Small intestine (tissue), 7 donors: ENCODE data around the gene SUCLG2. TPM values are rescaled to one million over a fixed set of nuclear protein-coding genes. Genes with fewer than 3 reads are reported as not detected.

Source experiments
- DNase-seq, 2 donors: peaks; one replicate each; pipeline versions ENCODE4 v3.0.0 to v3.0.0-alpha.2; 2013
- FAIRE-seq: peaks from 2 replicates; lab custom pipeline; 2012; peaks lifted over from hg19 to GRCh38; lab: Jason Lieb, UNC
- H3K27ac ChIP-seq, 3 donors: one replicate each; pipeline ENCODE4 v1.5.1; 2013; ENCODE audit warnings: low read length in 2 of 3, mild to moderate bottlenecking in 2 of 3, control low read depth in 1 of 3, inconsistent platforms in 1 of 3, low read depth in 1 of 3, moderate library complexity in 1 of 3
- H3K27me3 ChIP-seq, 3 donors: one replicate each; pipeline ENCODE4 v1.6.1; 2013; ENCODE audit warnings: low read length in 3 of 3, inconsistent platforms in 1 of 3; ENCODE audit not compliant: control insufficient read depth in 3 of 3, insufficient read depth in 3 of 3
- H3K36me3 ChIP-seq, 3 donors: one replicate each; pipeline ENCODE4 v1.6.1; 2013; ENCODE audit warnings: low read length in 3 of 3, inconsistent platforms in 1 of 3, low read depth in 1 of 3, mild to moderate bottlenecking in 1 of 3, moderate library complexity in 1 of 3; ENCODE audit not compliant: control insufficient read depth in 3 of 3, insufficient read depth in 2 of 3
- H3K4me1 ChIP-seq, 3 donors: one replicate each; pipeline ENCODE4 v1.6.1; 2013; ENCODE audit warnings: low read length in 2 of 3, inconsistent platforms in 1 of 3, low read depth in 1 of 3, mild to moderate bottlenecking in 1 of 3, moderate library complexity in 1 of 3; ENCODE audit not compliant: control insufficient read depth in 3 of 3, insufficient read depth in 2 of 3
- H3K4me3 ChIP-seq, 3 donors: one replicate each; pipeline ENCODE4 v1.5.1; 2013; ENCODE audit warnings: low read length in 3 of 3, control low read depth in 1 of 3, inconsistent platforms in 1 of 3, low read depth in 1 of 3, mild to moderate bottlenecking in 1 of 3, moderate library complexity in 1 of 3
- H3K9me3 ChIP-seq, 2 donors: one replicate each; pipeline ENCODE4 v1.6.1; 2013; ENCODE audit warnings: low read depth in 1 of 2, low read length in 1 of 2; ENCODE audit not compliant: control insufficient read depth in 2 of 2, insufficient read depth in 1 of 2
- WGBS, 3 donors: extraction: QIAGEN DNeasy Blood & Tissue Kit; methylation state at CpG; one replicate each; pipeline ENCODE4 v1.1.7; 2013; 5-methylcytosine and 5-hydroxymethylcytosine counted together
- polyA plus RNA-seq, 4 donors: library from polyadenylated mRNA; stranded (reverse) in 3 of 4; unstranded in 1 of 4; fragments of 200-250 nt in 3 of 4; fragments of 120-200 nt in 1 of 4; gene quantifications; one replicate each; pipeline versions ENCODE4 v1.2.1 to v1.2.3, GENCODE V29; 2013
- donor health status: healthy with polysubstance abuse.
- donor health status: control.
- donor health status: control.
- donor health status: Bipolar disorder and iron deficiency.
- donor health status: healthy.

SUCLG2 gene
- polyA plus RNA-seq, 4 donors = 77.7 to 167 (median 125) TPM

- Histone ChIP-seq H3K9me3 (no peaks in the 10 kb centered on the region), H3K27ac (no peak overlapping the region), H3K4me3 (no peak overlapping the region), H3K27me3 (no peaks in the 10 kb centered on the region), H3K36me3 (peaks cover 0 to 7% (median 2%) of the 10 kb centered on the region in 3 donors), H3K4me1 (peaks cover 0 to 7% (median 0%) of the 10 kb centered on the region in 3 donors)
- 70 to 84% (median 81%) methylated on average over 4 of the region's 4 CpGs for WGBS, 3 donors
- FAIRE-seq = no peak
- DNase-seq = no peak
These were observed 17.0 kb downstream of the SUCLG2 start for GRCh38 chr3:67637255-67637900.

GRCh38 chr3:67635806-67636205 is 18.6 kb downstream of the SUCLG2 start:
- FAIRE-seq (no peak), DNase-seq (no peak)
- Histone ChIP-seq H3K27me3 (no peaks in the 10 kb centered on the region), H3K27ac (no peak overlapping the region), H3K4me1 (peaks cover 0 to 7% (median 0%) of the 10 kb centered on the region in 3 donors), H3K9me3 (no peaks in the 10 kb centered on the region), H3K4me3 (no peak overlapping the region), H3K36me3 (peaks cover 0 to 12% (median 2%) of the 10 kb centered on the region in 3 donors)
- WGBS, 3 donors = 93 to 97% (median 95%) methylated on average over 2 of the region's 2 CpGs

GRCh38 chr3:67635257-67635656 is 19.2 kb downstream of the SUCLG2 start:
- H3K27ac ChIP-seq = no peak overlapping the region
- FAIRE-seq (no peak), DNase-seq (no peak)
- H3K4me1 ChIP-seq = peaks cover 0 to 7% (median 0%) of the 10 kb centered on the region in 3 donors
- no peaks in the 10 kb centered on the region for H3K9me3 ChIP-seq
- peaks cover 0 to 12% (median 4%) of the 10 kb centered on the region in 3 donors for H3K36me3 ChIP-seq
- H3K27me3 ChIP-seq = no peaks in the 10 kb centered on the region
- H3K4me3 ChIP-seq = no peak overlapping the region

- no peak overlapping the region for H3K27ac ChIP-seq
- 76 to 85% (median 81%) methylated on average over 6 of the region's 6 CpGs for WGBS, 3 donors
- no peak overlapping the region for H3K4me3 ChIP-seq
- peaks cover 0 to 3% (median 0%) of the 10 kb centered on the region in 3 donors for H3K4me1 ChIP-seq
- H3K36me3 ChIP-seq = peaks cover 0 to 10% (median 3%) of the 10 kb centered on the region in 3 donors
- H3K9me3 ChIP-seq = no peaks in the 10 kb centered on the region
- DNase-seq (no peak), FAIRE-seq (no peak)
- H3K27me3 ChIP-seq = no peaks in the 10 kb centered on the region
These were observed 23.6 kb downstream of the SUCLG2 start for GRCh38 chr3:67630666-67631362.

GRCh38 chr3:67624687-67625086 is 29.7 kb downstream of the SUCLG2 start:
- no peak overlapping the region for H3K4me3 ChIP-seq
- 91 to 94% (median 92%) methylated on average over 2 of the region's 2 CpGs for WGBS, 3 donors
- FAIRE-seq = no peak
- H3K27ac ChIP-seq = no peak overlapping the region
- H3K9me3 ChIP-seq = no peaks in the 10 kb centered on the region
- H3K36me3 ChIP-seq = peaks cover 0 to 15% (median 2%) of the 10 kb centered on the region in 3 donors
- peaks cover 0 to 2% (median 0%) of the 10 kb centered on the region in 3 donors for H3K4me1 ChIP-seq
- DNase-seq = no peak
- H3K27me3 ChIP-seq = no peaks in the 10 kb centered on the region

- H3K4me1 ChIP-seq = peaks cover 0 to 2% (median 2%) of the 10 kb centered on the region in 3 donors
- no peak overlapping the region for H3K4me3 ChIP-seq
- H3K27me3 ChIP-seq = no peaks in the 10 kb centered on the region
- peaks cover 2 to 15% (median 2%) of the 10 kb centered on the region in 3 donors for H3K36me3 ChIP-seq
- FAIRE-seq (no peak), DNase-seq (no peak)
- 84 to 93% (median 89%) methylated on average over 3 of the region's 3 CpGs for WGBS, 3 donors
- H3K27ac ChIP-seq = no peak overlapping the region
- no peaks in the 10 kb centered on the region for H3K9me3 ChIP-seq
These were observed 30.3 kb downstream of the SUCLG2 start for GRCh38 chr3:67624078-67624477.

GRCh38 chr3:67622652-67623051 is 31.8 kb downstream of the SUCLG2 start:
- H3K4me3 ChIP-seq = no peak overlapping the region
- WGBS, 3 donors = 64 to 88% (median 73%) methylated on average over 2 of the region's 2 CpGs
- peaks cover 0 to 2% (median 2%) of the 10 kb centered on the region in 3 donors for H3K4me1 ChIP-seq
- no peak for FAIRE-seq
- H3K9me3 ChIP-seq = no peaks in the 10 kb centered on the region
- H3K27ac ChIP-seq = no peak overlapping the region
- H3K27me3 ChIP-seq = no peaks in the 10 kb centered on the region
- H3K36me3 ChIP-seq = peaks cover 5 to 19% (median 6%) of the 10 kb centered on the region in 3 donors
- peak in 1 of 2 donors; percentile 36 for DNase-seq

- Histone ChIP-seq H3K27me3 (no peaks in the 10 kb centered on the region), H3K4me1 (peaks cover 0 to 2% (median 2%) of the 10 kb centered on the region in 3 donors), H3K36me3 (peaks cover 5 to 19% (median 9%) of the 10 kb centered on the region in 3 donors), H3K4me3 (no peak overlapping the region), H3K27ac (no peak overlapping the region), H3K9me3 (no peaks in the 10 kb centered on the region)
- peak in 1 of 2 donors; percentile 6 for DNase-seq
- FAIRE-seq = no peak
- 29 to 45% (median 32%) methylated on average over 1 of the region's 1 CpG for WGBS, 3 donors
These were observed 33.5 kb downstream of the SUCLG2 start for GRCh38 chr3:67620869-67621268.
